Body of pancreas (tissue), 4 donors: ENCODE data around the gene RABGEF1. TPM values are rescaled to one million over a fixed set of nuclear protein-coding genes. Genes with fewer than 3 reads are reported as not detected.
"Not testable (repeated sequence)": the region's sequence is repeated elsewhere in the genome, so short reads cannot be mapped to it uniquely, and the experiment has no call there.

Source experiments
- ATAC-seq: fragments of 150-250 bp; one replicate; pipeline ENCODE4 v1.9.1; 2016
- DNase-seq, 4 donors: peaks; one replicate each; pipeline ENCODE4 v3.0.0-alpha.2; 2019
- H3K27ac ChIP-seq, 4 donors: fragments of 200-600 bp; sonication (generic); 1 replicate in 3 of 4; 2 replicates in 1 of 4; pipeline versions ENCODE4 v1.5.1 to v1.6.1; 2016 to 2019; ENCODE audit warnings: mild to moderate bottlenecking in 1 of 4, mixed read lengths in 1 of 4, moderate library complexity in 1 of 4
- H3K27me3 ChIP-seq, 2 donors: fragments of 200-600 bp; sonication (generic); one replicate each; pipeline ENCODE4 v1.6.0; 2016; ENCODE audit warnings: mild to moderate bottlenecking in 1 of 2
- H3K36me3 ChIP-seq, 2 donors: fragments of 200-600 bp; sonication (generic); replicated peaks in 1 of 2; 2 replicates each; pipeline ENCODE4 v1.5.1; 2016; ENCODE audit warnings: low read depth in 2 of 2; ENCODE audit not compliant: insufficient read depth in 1 of 2
- H3K4me1 ChIP-seq: fragments of 200-600 bp; sonication (generic); one replicate; pipeline ENCODE4 v1.6.0; 2016
- H3K4me3 ChIP-seq, 2 donors: fragments of 200-600 bp; sonication (generic); 1 replicate in 1 of 2; 2 replicates in 1 of 2; pipeline ENCODE4 v1.5.1; 2016 to 2019
- H3K9me3 ChIP-seq, 3 donors: fragments of 200-600 bp; sonication (generic); 1 replicate in 2 of 3; 2 replicates in 1 of 3; pipeline ENCODE4 v1.5.1; 2016
- CTCF ChIP-seq, 7 experiments: fragments of 450-650 bp in 4 of 7; fragments of 200-600 bp in 3 of 7; sonication (generic) in 3 of 7; IDR thresholded peaks; one replicate each; pipeline ENCODE4 v1.5.1; 2016 to 2019; ENCODE audit warnings: antibody characterized with exemption in 7 of 7
- POLR2A ChIP-seq, 3 donors: fragments of 450-650 bp; IDR thresholded peaks; one replicate each; pipeline ENCODE4 v1.6.1; 2016; ENCODE audit warnings: antibody characterized with exemption in 3 of 3, mild to moderate bottlenecking in 2 of 3
- WGBS, 2 donors: methylation state at CpG; one replicate each; pipeline ENCODE4 v1.1.5; 2017; 5-methylcytosine and 5-hydroxymethylcytosine counted together
- intact Hi-C: fragments of 100-400 bp; cut with DNase I; formaldehyde crosslinking; loops from one replicate; pipeline ENCODE4 v1.15.1; 2023
- total RNA-seq, 2 donors: library from RNA; depleted of rRNA; stranded (reverse); fragments of >200 nt; gene quantifications; one replicate each; pipeline ENCODE4 v1.1.0, GENCODE V29; 2016

RABGEF1 gene
- total RNA-seq, 2 donors from 2014 or later: 21.8 to 28.3 TPM

GRCh38 chr7:66779669-66780409 is 39.3 kb downstream of the RABGEF1 start:
- TF ChIP-seq POLR2A (IDR thresholded peaks at IDR 0.05) (no peak), CTCF (IDR thresholded peaks at IDR 0.05) (no peak)
- peak overlapping the region in 1 of 4 donors; percentile 4 for H3K27ac ChIP-seq

GRCh38 chr7:66781408-66782090 is 41.0 kb downstream of the RABGEF1 start:
- ATAC-seq (no peak), DNase-seq (no peak)
- no peak overlapping the region for H3K4me3 ChIP-seq
- intact Hi-C loops: no loop called here
- H3K27ac ChIP-seq: peak overlapping the region in 3 of 4 donors; percentile 65 to 81 (median 70)
- H3K9me3 ChIP-seq: no peaks in the 10 kb centered on the region
- H3K4me1 ChIP-seq: peaks cover 63% of the 10 kb centered on the region
- peaks cover 0 to 1% of the 10 kb centered on the region in 2 donors for H3K36me3 ChIP-seq
- TF ChIP-seq CTCF (IDR thresholded peaks at IDR 0.05) (no peak), POLR2A (IDR thresholded peaks at IDR 0.05) (no peak)
- no peaks in the 10 kb centered on the region for H3K27me3 ChIP-seq
- WGBS, 2 donors: 50 to 61% methylated on average over 7 of the region's 7 CpGs

More at GRCh38 chr7:66779669-66780409, 39.3 kb downstream of the RABGEF1 start:
- intact Hi-C loops: no loop called here
- ATAC-seq (no peak), DNase-seq (no peak)
- Histone ChIP-seq H3K36me3 (no peaks in the 10 kb centered on the region), H3K27me3 (no peaks in the 10 kb centered on the region), H3K9me3 (no peaks in the 10 kb centered on the region), H3K4me3 (no peak overlapping the region), H3K4me1 (peaks cover 69% of the 10 kb centered on the region)
- 71 to 83% methylated on average over 5 of the region's 5 CpGs for WGBS, 2 donors

- H3K4me3 ChIP-seq, intact Hi-C loops, H3K36me3 ChIP-seq, H3K9me3 ChIP-seq, H3K27me3 ChIP-seq, DNase-seq: not testable (repeated sequence)
- peak in 2 of 7 experiments; percentile 5 to 15 for TF ChIP-seq CTCF (IDR thresholded peaks at IDR 0.05)
- Histone ChIP-seq H3K27ac (peak overlapping the region; percentile 62 to 81 (median 68)), H3K4me1 (peaks cover 54% of the 10 kb centered on the region)
- peak; percentile 40 for ATAC-seq
- WGBS, 2 donors: 22 to 26% methylated on average over 3 of the region's 3 CpGs
These were observed 42.3 kb downstream of the RABGEF1 start for GRCh38 chr7:66782875-66783274.

- H3K4me1 ChIP-seq: peaks cover 47% of the 10 kb centered on the region
- H3K27ac ChIP-seq: peak overlapping the region in 3 of 4 donors; percentile 65 to 81 (median 70)
- H3K4me3 ChIP-seq, H3K27me3 ChIP-seq, H3K36me3 ChIP-seq, intact Hi-C loops, H3K9me3 ChIP-seq: not testable (repeated sequence)
- WGBS, 2 donors: 29 to 33% methylated on average over 1 of the region's 1 CpG
- peak; percentile 72 for ATAC-seq
- peak in 1 of 4 donors; percentile 25 for DNase-seq
These were observed 43.5 kb downstream of the RABGEF1 start for GRCh38 chr7:66783887-66784595.

- peak; percentile 33 for ATAC-seq
- no peak for TF ChIP-seq CTCF (IDR thresholded peaks at IDR 0.05)
- no peak for TF ChIP-seq POLR2A (IDR thresholded peaks at IDR 0.05)
- intact Hi-C loops: no loop called here
- Histone ChIP-seq H3K27ac (no peak overlapping the region), H3K36me3 (peaks cover 6 to 9% of the 10 kb centered on the region in 2 donors), H3K27me3 (no peaks in the 10 kb centered on the region), H3K4me1 (no peaks in the 10 kb centered on the region), H3K9me3 (no peaks in the 10 kb centered on the region), H3K4me3 (no peak overlapping the region)
- peak in 1 of 4 donors; percentile 19 for DNase-seq
- 87 to 90% methylated on average over 6 of the region's 6 CpGs for WGBS, 2 donors
These were observed 49.7 kb downstream of the RABGEF1 start for GRCh38 chr7:66790196-66790595.
